HCT116 (cell line): ENCODE measurements around the gene NR2C2. TPM values are rescaled to one million over a fixed set of nuclear protein-coding genes. Genes with fewer than 3 reads are reported as not detected.

Experiments used
- ATAC-seq: fragments of 200-7000 bp; cut with Tn5 transposase; 2 replicates; pipeline ENCODE4 v1.9.1; 2020; ENCODE audit warnings: mild to moderate bottlenecking, moderate library complexity
- BruUV-seq: library from RNA; stranded (reverse); fragments of 400-500 nt; replicated peaks from 2 replicates; lab custom pipeline; 2021; lab: Mats Ljungman, UMichigan
- CTCF ChIA-PET: fragments of 300-600 bp; sonication (Branson Sonifier 250); formaldehyde crosslinking; loops from one replicate; lab custom pipeline; 2021; ENCODE audit warnings: antibody characterized with exemption; lab: Charles Lee
- POLR2A ChIA-PET: fragments of 300-600, 350-600 bp; sonication (Branson Sonifier 250); formaldehyde crosslinking; loops from one replicate; lab custom pipeline; 2021; ENCODE audit warnings: antibody characterized with exemption; lab: Charles Lee
- RAD21 ChIA-PET, 2 experiments: fragments of 300-600 bp; sonication (Branson Sonifier 250); formaldehyde crosslinking; loops; one replicate each; lab custom pipeline; 2023; ENCODE audit warnings: low total read pairs in 2 of 2; ENCODE audit not compliant: uncharacterized antibody in 2 of 2, unreplicated experiment in 2 of 2, low non-redundant PET in 1 of 2; lab: Charles Lee
- DNase-seq: peaks from one replicate; pipeline ENCODE4 v3.0.0-alpha.2; 2010; ENCODE audit warnings: low read depth, low spot score
- H2AFZ ChIP-seq: fragments of 200-600 bp; shearing (Covaris generic), sonication (generic); 2 replicates; pipeline ENCODE4 v1.6.1; 2017; ENCODE audit warnings: low read depth, mixed run types, mixed read lengths, antibody characterized with exemption, low read length; ENCODE audit not compliant: poor library complexity, severe bottlenecking
- H3K27ac ChIP-seq: 2 replicates; pipeline ENCODE4 v1.5.1; 2012; ENCODE audit warnings: low read depth, low read length
- H3K27me3 ChIP-seq: fragments of 200-600 bp; sonication (generic); 2 replicates; pipeline ENCODE4 v1.6.1; 2016; ENCODE audit warnings: mixed run types, low read length, mixed read lengths; ENCODE audit not compliant: insufficient read depth
- H3K36me3 ChIP-seq, 2 experiments: fragments of 200-500 bp in 1 of 2; fragments of 200-600 bp in 1 of 2; sonication (Bioruptor generic) in 1 of 2; sonication (generic) in 1 of 2; 2 replicates each; pipeline versions ENCODE4 v1.5.1 to v1.6.1; 2014 to 2016; ENCODE audit warnings: low read length in 2 of 2, inconsistent platforms in 1 of 2, mixed read lengths in 1 of 2, mixed run types in 1 of 2; ENCODE audit not compliant: insufficient read depth in 2 of 2, control insufficient read depth in 1 of 2
- H3K4me1 ChIP-seq, 2 experiments: fragments of 200-600 bp in 1 of 2; sonication (generic) in 1 of 2; 2 replicates each; pipeline versions ENCODE4 v1.5.1 to v1.6.1; 2012 to 2017; ENCODE audit warnings: low read length in 2 of 2, inconsistent platforms in 1 of 2, mild to moderate bottlenecking in 1 of 2, mixed read lengths in 1 of 2, mixed run types in 1 of 2, moderate library complexity in 1 of 2; ENCODE audit not compliant: insufficient read depth in 2 of 2, control insufficient read depth in 1 of 2
- H3K4me2 ChIP-seq: fragments of 200-600 bp; sonication (generic); 2 replicates; pipeline ENCODE4 v1.6.1; 2017; ENCODE audit warnings: mixed run types, low read length, mixed read lengths
- H3K4me3 ChIP-seq, 2 experiments: fragments of 200-600 bp in 1 of 2; sonication (generic) in 1 of 2; replicated peaks in 1 of 2; 2 replicates each; pipeline ENCODE4 v1.5.1; 2011 to 2016; ENCODE audit warnings: low read length in 2 of 2, control low read depth in 1 of 2, low read depth in 1 of 2, mild to moderate bottlenecking in 1 of 2, mixed read lengths in 1 of 2, mixed run types in 1 of 2
- H3K79me2 ChIP-seq: fragments of 200-600 bp; sonication (generic); 2 replicates; pipeline ENCODE4 v1.6.1; 2017; ENCODE audit warnings: mild to moderate bottlenecking, mixed run types, low read length, moderate library complexity, mixed read lengths; ENCODE audit not compliant: insufficient read depth
- H3K9ac ChIP-seq: fragments of 200-600 bp; sonication (generic); 2 replicates; pipeline ENCODE4 v1.6.1; 2016; ENCODE audit warnings: low read length, mixed read lengths
- H3K9me2 ChIP-seq: fragments of 200-600 bp; sonication (generic), shearing (Covaris generic); 2 replicates; pipeline ENCODE4 v1.6.1; 2017; ENCODE audit warnings: mixed run types, mild to moderate bottlenecking, moderate library complexity; ENCODE audit not compliant: insufficient read depth
- H3K9me3 ChIP-seq, 2 experiments: fragments of 200-500 bp in 1 of 2; fragments of 200-600 bp in 1 of 2; sonication (Bioruptor generic) in 1 of 2; sonication (generic) in 1 of 2; 2 replicates each; pipeline ENCODE4 v1.6.1; 2014 to 2017; ENCODE audit warnings: low read length in 2 of 2, mixed read lengths in 2 of 2, inconsistent platforms in 1 of 2, low read depth in 1 of 2, mild to moderate bottlenecking in 1 of 2, mixed run types in 1 of 2, moderate library complexity in 1 of 2; ENCODE audit not compliant: control insufficient read depth in 1 of 2, insufficient read depth in 1 of 2
- H4K20me1 ChIP-seq: fragments of 200-600 bp; sonication (generic), shearing (Covaris generic); 2 replicates; pipeline ENCODE4 v1.6.1; 2017; ENCODE audit warnings: mixed run types, mild to moderate bottlenecking, moderate library complexity; ENCODE audit not compliant: insufficient read depth
- CBX3 ChIP-seq: IDR thresholded peaks from 2 replicates; pipeline ENCODE4 v1.6.1; 2012; ENCODE audit warnings: low read depth
- CTCF ChIP-seq, 3 experiments: fragments of 200-600 bp in 1 of 3; sonication (generic) in 1 of 3; IDR thresholded peaks in 2 of 3; conservative IDR thresholded peaks in 1 of 3; 2 replicates each; pipeline ENCODE4 v1.5.1; 2012 to 2017; ENCODE audit warnings: low read depth in 2 of 3, low read length in 2 of 3, antibody characterized with exemption in 1 of 3, borderline replicate concordance in 1 of 3, control low read depth in 1 of 3, mild to moderate bottlenecking in 1 of 3, mixed read lengths in 1 of 3, mixed run types in 1 of 3, moderate library complexity in 1 of 3; ENCODE audit not compliant: insufficient read depth in 1 of 3
- FOSL1 ChIP-seq: IDR thresholded peaks from 2 replicates; pipeline ENCODE4 v1.6.1; 2012; ENCODE audit warnings: low read depth
- JUND ChIP-seq: IDR thresholded peaks from 2 replicates; pipeline ENCODE4 v1.6.1; 2012
- RAD21 ChIP-seq: IDR thresholded peaks from 2 replicates; pipeline ENCODE4 v1.6.1; 2012; ENCODE audit warnings: low read depth, mild to moderate bottlenecking
- SIN3A ChIP-seq: IDR thresholded peaks from 2 replicates; pipeline ENCODE4 v1.6.1; 2012; ENCODE audit warnings: low read depth
- YY1 ChIP-seq: IDR thresholded peaks from 2 replicates; pipeline ENCODE4 v1.6.1; 2011; ENCODE audit warnings: low read length, low read depth, moderate library complexity, mild to moderate bottlenecking; ENCODE audit not compliant: insufficient replicate concordance; ENCODE audit errors: extremely low read depth
- intact Hi-C: fragments of 100-400 bp; cut with micrococcal nuclease; formaldehyde crosslinking; loops from 2 replicates; pipeline ENCODE4 v1.10.0; 2022
- total RNA-seq: library from RNA; stranded (reverse); gene quantifications from one replicate; pipeline ENCODE4 v1.2.1, GENCODE V29; 2021; ENCODE audit not compliant: unreplicated experiment

NR2C2 gene
- total RNA-seq, 1 experiment from 2014 or later, result 45.0 TPM

GRCh38 chr3:15051531-15051930 lies 104.1 kb downstream of the NR2C2 start:
- intact Hi-C loops, result no loop called here
- no TSS peak for BruUV-seq
- H3K36me3 ChIP-seq, result peaks cover 46 to 74% of the 10 kb centered on the region in 2 experiments; a peak in 3 of 4 replicates
- no peak overlapping the region for H3K4me2 ChIP-seq
- peak overlapping the region; percentile 7; the same call in 1 of the 2 replicates for H3K27ac ChIP-seq
- H3K79me2 ChIP-seq, result peaks cover 97% of the 10 kb centered on the region
- no peaks in the 10 kb centered on the region for H3K9me2 ChIP-seq
- DNase-seq (peak; percentile 32), ATAC-seq (peak; percentile 99)
- ChIA-PET CTCF (interaction anchor here (0.6 to 1.7 kb wide), 9 partner anchors 9 to 613 kb away, joined by 3 to 12 read pairs (median 4); partner anchors contain the start of gene MRPS25), RAD21 (no interaction called here), POLR2A (no interaction called here)
- no peaks in the 10 kb centered on the region for H3K27me3 ChIP-seq
- no peak overlapping the region for H3K4me3 ChIP-seq
- peaks cover 15% of the 10 kb centered on the region; the same call in 1 of the 2 replicates for H4K20me1 ChIP-seq
- H2AFZ ChIP-seq, result no peak overlapping the region
- no peak for TF ChIP-seq CBX3
- TF ChIP-seq CTCF (IDR thresholded peaks at IDR 0.05 in 2 of 3, conservative IDR thresholded peaks at IDR 0.05 in 1 of 3; ENCODE audit: borderline replicate concordance in 1 of 3, insufficient read depth in 1 of 3, low read depth in 2 of 3, low read length in 2 of 3), result peak; percentile 25 to 93 (median 73); a peak in 5 of 6 replicates
- TF ChIP-seq SIN3A, result no peak
- TF ChIP-seq JUND, result no peak
- TF ChIP-seq FOSL1, result no peak
- no peak for TF ChIP-seq YY1
- TF ChIP-seq RAD21, result peak; percentile 36
- H3K9ac ChIP-seq, result no peak overlapping the region
- no peaks in the 10 kb centered on the region for H3K4me1 ChIP-seq
- H3K9me3 ChIP-seq, result no peaks in the 10 kb centered on the region
